ENCODE measurements around the gene LPO.

Gene LPO

DNA sequence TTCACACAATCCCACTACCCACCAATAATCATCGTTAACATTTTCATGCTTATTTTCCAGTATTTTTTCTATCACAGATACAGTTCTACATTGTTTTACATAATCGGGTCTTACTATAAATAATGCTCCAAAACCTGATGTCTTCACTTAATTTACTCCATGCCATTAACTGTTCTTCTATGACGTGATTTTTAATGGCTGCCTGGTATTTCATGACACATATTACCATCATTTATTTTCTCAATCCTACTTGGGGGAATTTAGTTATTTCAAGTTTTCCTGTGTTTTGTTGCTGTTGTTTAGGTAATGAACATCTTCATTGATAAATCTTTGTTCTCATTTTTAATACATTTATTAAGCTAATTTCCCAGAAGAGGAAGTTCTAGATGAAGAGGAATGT is 14.7 kb downstream of the LPO start:
- no peak for DNase-seq (ENCODE audit: insufficient read length, low spot score)
- FAIRE-seq = no peak

DNA sequence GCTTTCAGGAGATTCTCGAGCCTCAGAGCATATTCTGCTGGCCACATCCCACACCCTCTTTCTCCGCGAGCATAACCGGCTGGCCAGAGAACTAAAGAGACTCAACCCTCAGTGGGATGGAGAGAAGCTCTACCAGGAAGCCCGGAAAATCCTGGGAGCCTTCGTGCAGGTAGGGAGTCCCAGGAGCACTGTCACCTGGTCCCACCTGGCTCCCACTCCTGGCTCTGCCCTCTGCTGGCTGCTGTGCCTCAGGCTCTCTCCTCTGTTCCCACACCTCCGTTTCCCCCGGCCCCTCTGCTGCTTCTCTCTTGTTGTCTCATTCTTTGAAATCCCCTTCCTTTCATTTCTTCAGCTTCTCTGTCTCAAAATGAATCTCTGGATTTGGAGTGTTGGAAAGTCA is 16.4 kb downstream of the LPO start:
- DNase-seq (ENCODE audit: insufficient read length, low spot score) (no peak), FAIRE-seq (no peak)

DNA sequence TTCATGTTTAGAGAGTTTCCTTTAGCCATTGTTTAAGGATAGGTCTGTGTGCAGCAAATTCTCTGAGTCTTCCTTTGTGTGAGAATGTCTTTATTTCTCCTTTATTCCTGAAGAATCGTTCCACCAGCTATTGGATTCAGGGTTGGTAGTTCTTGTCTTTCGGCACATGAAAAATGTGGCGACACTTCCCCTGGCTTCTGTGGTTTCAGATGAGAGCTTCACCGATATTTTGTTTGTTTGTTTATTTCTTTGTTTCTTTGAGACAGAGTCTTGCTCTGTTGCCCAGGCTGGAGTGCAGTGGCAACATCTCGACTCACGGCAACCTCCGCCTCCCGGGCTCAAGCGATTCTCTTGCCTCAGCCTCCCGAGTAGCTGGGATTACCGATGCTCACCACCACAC is 23.8 kb downstream of the LPO start:
- no peak for DNase-seq (ENCODE audit: insufficient read length, low spot score)
- FAIRE-seq = no peak

DNA sequence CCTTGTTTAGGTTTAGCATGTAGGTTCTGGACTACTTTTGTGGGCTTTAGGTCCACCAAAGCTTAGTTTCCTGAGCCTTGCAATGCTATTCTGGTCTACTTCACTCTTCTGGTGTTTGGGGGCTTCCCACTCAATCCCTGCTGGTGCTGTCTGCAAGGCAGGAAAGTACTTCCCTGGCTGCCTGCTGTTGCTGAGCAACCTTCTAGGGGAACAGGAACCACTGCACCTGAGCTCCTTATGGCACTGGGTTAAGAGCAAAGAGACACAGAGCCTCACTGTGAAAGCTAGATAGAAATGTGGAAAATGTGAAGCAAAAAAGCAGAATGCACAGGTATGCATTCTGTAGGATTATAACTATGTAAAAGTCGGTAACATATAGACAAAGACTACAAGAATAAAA is 25.4 kb downstream of the LPO start:
- DNase-seq (ENCODE audit: insufficient read length, low spot score) = no peak
- no peak for FAIRE-seq

DNA sequence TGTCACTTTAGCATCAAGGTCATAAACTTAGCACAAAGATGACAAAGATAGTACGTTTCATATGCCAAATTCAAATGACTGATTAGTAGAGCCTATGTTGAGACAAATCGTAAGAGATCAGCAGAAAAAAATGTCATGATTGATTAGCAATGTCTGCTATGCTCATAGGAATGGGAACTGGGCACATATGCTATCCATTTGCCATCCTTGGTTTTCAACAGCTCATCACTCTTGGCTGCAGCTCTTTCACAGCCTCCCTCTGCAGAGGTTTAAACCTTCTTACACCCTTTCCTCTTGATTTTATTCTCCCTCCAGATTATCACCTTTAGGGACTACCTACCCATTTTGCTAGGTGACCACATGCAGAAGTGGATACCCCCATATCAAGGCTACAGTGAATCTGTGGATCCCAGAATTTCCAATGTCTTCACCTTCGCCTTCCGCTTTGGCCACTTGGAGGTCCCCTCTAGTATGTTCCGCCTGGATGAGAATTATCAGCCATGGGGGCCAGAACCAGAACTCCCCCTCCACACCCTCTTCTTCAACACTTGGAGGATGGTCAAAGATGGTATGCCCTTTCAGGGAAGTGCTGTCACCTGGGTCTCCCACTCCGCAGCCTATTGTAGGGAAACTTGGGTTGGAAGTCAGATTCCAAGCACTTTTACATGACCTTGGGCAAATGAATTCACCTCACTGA is 26.2 kb downstream of the LPO start:
- FAIRE-seq = no peak
- no peak for DNase-seq (ENCODE audit: insufficient read length, low spot score)

DNA sequence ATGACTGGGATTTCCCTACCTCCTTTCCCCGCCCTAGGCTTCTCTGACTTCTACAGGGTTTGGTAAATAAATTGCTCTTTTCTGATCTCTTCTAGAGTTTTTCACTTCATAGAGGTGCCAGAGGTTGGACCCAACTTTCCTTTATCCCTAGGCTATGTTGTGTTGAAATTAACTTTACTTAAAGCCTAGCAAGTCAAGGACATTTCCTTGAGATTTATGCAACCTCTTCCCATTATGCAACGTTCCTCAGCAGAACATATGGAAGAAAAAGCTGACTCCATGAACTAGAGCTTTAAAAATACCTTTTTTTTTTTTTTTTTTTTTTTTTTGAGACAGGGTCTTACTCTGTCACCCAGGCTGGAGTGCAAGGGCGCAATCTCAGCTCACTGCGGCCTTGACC is 26.9 kb downstream of the LPO start:
- DNase-seq (ENCODE audit: insufficient read length, low spot score) (no peak), FAIRE-seq (no peak)

GRCh38 chr17:58265902-58266875 is 27.8 kb downstream of the LPO start:
- DNase-seq (ENCODE audit: insufficient read length, low spot score) = no peak
- FAIRE-seq = no peak

DNA sequence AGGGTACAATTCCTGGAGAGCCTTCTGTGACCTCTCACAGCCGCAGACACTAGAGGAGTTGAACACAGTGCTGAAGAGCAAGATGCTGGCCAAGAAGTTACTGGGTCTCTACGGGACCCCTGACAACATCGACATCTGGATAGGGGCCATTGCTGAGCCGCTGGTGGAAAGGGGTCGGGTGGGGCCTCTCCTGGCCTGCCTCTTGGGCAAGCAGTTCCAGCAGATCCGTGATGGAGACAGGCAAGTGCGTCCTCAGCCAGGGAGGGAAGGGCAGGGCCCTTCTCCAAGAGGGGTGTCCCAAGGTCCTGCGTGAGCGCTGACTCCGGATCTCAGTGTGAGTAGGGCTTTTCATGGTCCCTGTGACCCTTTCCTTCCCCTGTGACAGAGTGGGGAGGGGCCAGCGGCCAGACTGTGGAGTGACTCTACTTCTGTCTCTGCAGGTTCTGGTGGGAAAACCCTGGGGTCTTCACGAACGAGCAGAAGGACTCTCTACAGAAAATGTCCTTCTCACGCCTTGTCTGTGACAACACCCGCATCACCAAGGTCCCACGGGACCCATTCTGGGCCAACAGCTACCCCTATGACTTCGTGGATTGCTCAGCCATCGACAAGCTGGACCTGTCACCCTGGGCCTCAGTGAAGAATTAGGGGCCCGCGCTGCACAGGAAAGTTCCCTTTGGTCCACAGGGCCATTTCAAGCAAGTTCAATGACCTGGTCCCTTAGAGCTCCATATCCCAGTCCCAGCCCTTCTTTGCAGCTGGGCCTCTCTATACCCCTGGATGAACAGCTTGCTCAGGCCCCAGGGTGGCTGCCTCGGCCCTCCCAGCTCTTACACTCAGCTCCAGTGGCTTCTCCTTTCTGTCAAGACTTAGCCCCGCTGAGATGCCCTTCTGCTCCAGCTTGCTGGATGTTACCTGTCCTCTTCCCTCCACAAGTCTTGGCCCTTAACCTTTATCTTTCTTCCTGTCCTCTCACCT is 29.3 kb downstream of the LPO start:
- no peak for DNase-seq (ENCODE audit: insufficient read length, low spot score)

DNA sequence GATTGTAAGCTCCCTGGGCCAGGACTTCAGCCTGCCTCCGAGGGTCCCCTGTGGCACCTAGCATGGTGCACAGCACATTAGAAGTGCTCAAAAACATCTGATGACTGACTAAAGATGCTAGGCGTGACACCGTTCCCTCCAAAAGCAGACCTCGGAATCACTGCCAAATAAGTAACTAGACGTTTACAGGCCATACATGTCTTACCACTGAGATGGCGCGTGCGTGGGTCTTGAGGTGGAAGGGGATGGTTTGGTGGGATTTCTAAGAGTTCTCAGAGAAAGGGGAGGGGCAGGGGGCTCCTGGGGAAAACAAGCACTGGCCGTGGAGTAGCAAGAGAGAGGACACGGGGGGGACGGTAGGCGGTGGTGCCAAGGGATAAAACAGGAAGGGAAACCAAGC is 29.9 kb downstream of the LPO start:
- DNase-seq (ENCODE audit: insufficient read length, low spot score) = no peak
- no peak for FAIRE-seq

More for the DNA sequence above, 29.3 kb downstream of the LPO start:
- FAIRE-seq = no peak

DNA sequence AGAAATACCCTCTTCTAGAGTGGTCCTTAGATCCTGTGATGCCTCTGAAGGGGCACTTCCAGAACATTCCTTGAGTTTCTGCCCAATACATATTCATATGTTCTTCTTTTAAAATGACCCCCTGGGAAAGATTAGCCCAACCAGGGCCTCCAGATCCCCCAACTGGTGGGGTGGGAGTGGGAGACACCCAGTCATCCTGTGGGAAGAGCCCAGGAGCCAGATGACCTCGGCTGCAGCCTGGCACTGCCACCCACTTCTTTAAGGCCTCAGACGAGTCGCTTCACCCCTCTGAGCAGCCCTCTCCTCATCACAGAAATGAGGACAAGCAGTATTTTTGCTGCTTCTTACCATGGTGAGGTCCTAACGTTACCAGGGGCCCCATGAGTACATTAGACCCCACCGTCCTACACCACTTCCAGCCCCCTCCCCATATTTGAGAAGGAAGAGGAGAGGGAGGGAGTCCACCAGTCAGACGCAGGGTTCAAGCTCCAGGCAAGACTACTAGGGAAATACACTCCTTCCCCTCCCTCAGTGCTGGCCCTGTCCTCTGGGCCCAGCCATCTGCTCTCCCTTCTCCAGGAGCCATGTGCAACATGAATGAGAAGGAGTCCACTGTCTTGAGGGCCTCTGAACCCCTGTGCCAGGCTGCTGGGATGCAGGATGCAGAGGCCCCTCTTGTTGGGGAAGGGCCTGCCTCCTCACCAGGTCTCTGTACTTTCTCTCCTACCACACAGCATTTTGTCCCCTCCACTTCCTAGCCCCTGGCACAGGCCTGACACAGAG is 30.6 kb downstream of the LPO start:
- DNase-seq (ENCODE audit: insufficient read length, low spot score) = no peak
- FAIRE-seq = no peak

- DNase-seq (ENCODE audit: insufficient read length, low spot score) (no peak), FAIRE-seq (no peak)
These were observed 31.3 kb downstream of the LPO start for GRCh38 chr17:58269557-58270291.

- DNase-seq (ENCODE audit: insufficient read length, low spot score) (no peak), FAIRE-seq (no peak)
These were observed 32.3 kb downstream of the LPO start for GRCh38 chr17:58270476-58271215.

- no peak for FAIRE-seq
- DNase-seq (ENCODE audit: insufficient read length, low spot score) = no peak
These were observed 33.0 kb downstream of the LPO start for GRCh38 chr17:58271216-58271931.

DNA sequence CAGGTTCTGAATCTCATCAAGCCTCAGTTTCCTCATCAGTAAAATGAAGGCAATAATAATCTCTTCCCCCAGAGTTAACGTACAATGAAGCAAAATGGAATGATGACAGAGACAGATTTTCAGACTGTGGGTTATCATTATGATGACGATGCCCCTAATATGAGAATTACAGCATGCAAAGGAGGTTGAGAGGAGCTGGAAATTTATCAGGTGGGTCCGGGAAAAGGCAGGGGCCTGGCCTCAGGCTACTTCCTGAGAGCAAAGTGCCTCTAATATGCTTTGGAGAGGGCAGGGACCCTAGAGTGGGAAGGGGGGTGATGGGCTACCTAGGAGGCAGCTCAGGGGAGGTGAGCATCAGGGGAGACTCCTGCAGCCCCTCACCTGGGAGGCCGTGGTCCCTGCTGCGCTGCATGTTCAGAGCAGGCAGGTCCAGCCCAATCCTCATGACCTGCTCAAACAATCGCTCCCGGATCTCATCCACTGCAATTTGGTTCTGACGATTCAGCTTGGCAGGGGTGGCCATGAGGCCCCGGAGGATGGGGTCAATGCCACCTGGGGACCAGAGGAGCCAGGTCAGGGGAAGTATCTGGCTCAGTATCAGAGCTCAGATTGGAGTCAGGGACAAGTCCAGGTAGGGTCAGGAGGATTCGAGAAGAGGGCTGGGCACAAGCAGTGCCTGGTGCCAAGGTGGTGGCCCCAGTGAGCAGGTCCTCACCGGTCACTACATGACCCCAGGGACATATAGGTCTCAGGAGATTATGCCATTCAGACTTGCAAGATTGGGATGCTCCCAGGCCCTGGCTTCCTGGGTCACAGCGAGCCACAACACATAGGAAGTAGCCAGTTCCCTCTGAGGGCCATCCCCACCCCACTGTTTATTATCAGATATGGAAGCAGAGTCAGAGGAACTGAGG is 34.2 kb downstream of the LPO start:
- DNase-seq (ENCODE audit: insufficient read length, low spot score) = no peak
- FAIRE-seq = no peak

DNA sequence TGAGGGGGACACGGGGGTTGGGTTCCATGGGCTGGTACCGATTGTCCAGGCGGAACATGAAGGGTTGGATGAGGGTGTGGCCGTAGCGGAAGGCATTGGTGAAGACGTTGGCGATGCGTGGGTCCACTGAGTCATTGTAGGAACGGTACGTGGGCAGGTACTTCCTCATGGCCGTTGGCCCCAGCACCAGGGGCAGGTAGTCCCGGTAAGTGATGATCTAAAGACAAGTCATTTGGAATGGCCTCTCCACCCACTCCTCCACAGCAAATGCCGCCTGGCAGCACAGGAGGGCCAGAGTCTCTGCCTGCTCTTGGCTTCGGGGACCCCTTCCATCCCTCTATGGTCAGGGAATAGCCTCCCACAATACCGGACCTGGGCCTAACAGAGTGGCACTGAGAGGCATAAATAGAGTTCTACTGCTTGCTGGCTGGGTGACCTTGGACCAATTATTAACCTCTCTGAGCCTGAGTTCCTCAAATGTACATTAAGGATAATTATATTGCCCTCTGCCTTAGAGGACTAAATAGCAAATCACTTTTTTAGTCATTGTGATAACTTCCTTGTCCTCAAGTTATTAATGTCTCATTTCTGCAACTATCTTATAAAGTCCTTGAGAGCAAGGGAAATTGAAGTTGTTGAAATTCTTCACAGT is 35.2 kb downstream of the LPO start:
- DNase-seq (ENCODE audit: insufficient read length, low spot score) = no peak

GRCh38 chr17:58275417-58275816 is 37.0 kb downstream of the LPO start:
- DNase-seq (ENCODE audit: insufficient read length, low spot score) (no peak), FAIRE-seq (no peak)

More for the DNA sequence above, 35.2 kb downstream of the LPO start:
- FAIRE-seq = no peak

Data from GM19239 (cell line).